PC-3 (cell line): Measurements from ENCODE around the gene PKN1. TPM values are rescaled to one million over a fixed set of nuclear protein-coding genes. Genes with fewer than 3 reads are reported as not detected.

ENCODE experiments used
- ATAC-seq: fragments of 200-7000 bp; cut with Tn5 transposase; 2 replicates; pipeline ENCODE4 v1.9.1; 2020; ENCODE audit warnings: mild to moderate bottlenecking, moderate library complexity
- BruUV-seq: library from RNA; stranded (reverse); fragments of 400-500 nt; replicated peaks from 2 replicates; lab custom pipeline; 2021; lab: Mats Ljungman, UMichigan
- CTCF ChIA-PET: fragments of 300-600 bp; sonication (Branson Sonifier 250); formaldehyde crosslinking; loops from one replicate; lab custom pipeline; 2022; ENCODE audit warnings: antibody characterized with exemption; lab: Charles Lee
- POLR2A ChIA-PET: fragments of 300-600 bp; sonication (Branson Sonifier 250); formaldehyde crosslinking; loops from one replicate; lab custom pipeline; 2022; ENCODE audit warnings: antibody characterized with exemption; ENCODE audit not compliant: unreplicated experiment; lab: Charles Lee
- DNase-seq: peaks from one replicate; pipeline ENCODE4 v3.0.0-alpha.2; 2015
- H2AFZ ChIP-seq: fragments of 300-600 bp; sonication (generic); 2 replicates; pipeline ENCODE4 v1.6.0; 2016; ENCODE audit warnings: antibody characterized with exemption, low read length
- H3F3A ChIP-seq: fragments of 300-600 bp; sonication (generic); one replicate; pipeline ENCODE4 v1.6.0; 2017; ENCODE audit warnings: antibody characterized with exemption, low read length, control low read depth, mild to moderate bottlenecking; ENCODE audit not compliant: unreplicated experiment
- H3K27ac ChIP-seq: fragments of 300-600 bp; sonication (generic); 2 replicates; pipeline ENCODE4 v1.5.1; 2016; ENCODE audit warnings: mild to moderate bottlenecking, low read length
- H3K27me3 ChIP-seq: fragments of 300-600 bp; sonication (generic); 2 replicates; pipeline ENCODE4 v1.6.1; 2016; ENCODE audit warnings: low read length, mixed read lengths
- H3K36me3 ChIP-seq: fragments of 300-600 bp; sonication (generic); 2 replicates; pipeline ENCODE4 v1.6.1; 2016; ENCODE audit warnings: low read depth, mixed run types, low read length, mixed read lengths
- H3K4me1 ChIP-seq: fragments of 300-600 bp; sonication (generic); 2 replicates; pipeline ENCODE4 v1.5.1; 2016; ENCODE audit warnings: low read length; ENCODE audit not compliant: insufficient read depth
- H3K4me2 ChIP-seq: fragments of 300-600 bp; sonication (generic); 2 replicates; pipeline ENCODE4 v1.6.0; 2016; ENCODE audit warnings: low read length
- H3K4me3 ChIP-seq: fragments of 300-600 bp; sonication (generic); 2 replicates; pipeline ENCODE4 v1.5.1; 2016; ENCODE audit warnings: mild to moderate bottlenecking, low read length, mixed read lengths
- H3K79me2 ChIP-seq: fragments of 300-600 bp; sonication (generic); 2 replicates; pipeline ENCODE4 v1.6.1; 2017; ENCODE audit warnings: low read length, mixed read lengths
- H3K9ac ChIP-seq: fragments of 300-600 bp; sonication (generic); 2 replicates; pipeline ENCODE4 v1.6.0; 2016; ENCODE audit warnings: mild to moderate bottlenecking, low read length
- H3K9me2 ChIP-seq: fragments of 300-600 bp; sonication (generic); replicated peaks from 2 replicates; pipeline ENCODE4 v1.6.1; 2016; ENCODE audit warnings: mixed run types, low read length, mixed read lengths
- H3K9me3 ChIP-seq: fragments of 300-600 bp; sonication (generic); 2 replicates; pipeline ENCODE4 v1.6.1; 2016; ENCODE audit warnings: low read length, mixed read lengths
- H4K20me1 ChIP-seq: fragments of 300-600 bp; sonication (generic); 2 replicates; pipeline ENCODE4 v1.6.1; 2016; ENCODE audit warnings: low read length, mixed read lengths
- EZH2 ChIP-seq: fragments of 300-600 bp; sonication (generic); IDR thresholded peaks from one replicate; pipeline ENCODE4 v1.6.1; 2017; ENCODE audit warnings: antibody characterized with exemption, mild to moderate bottlenecking, low read length; ENCODE audit not compliant: unreplicated experiment
- EZH2phosphoT487 ChIP-seq: fragments of 300-600 bp; sonication (generic); IDR thresholded peaks from 2 replicates; pipeline ENCODE4 v1.6.1; 2018; ENCODE audit warnings: mild to moderate bottlenecking, antibody characterized with exemption, low read length, borderline replicate concordance
- intact Hi-C: fragments of 100-400 bp; cut with micrococcal nuclease; formaldehyde crosslinking; loops from 2 replicates; pipeline ENCODE4 v1.9.0; 2023
- total RNA-seq: library from RNA; depleted of rRNA; stranded (reverse); fragments of >200 nt; gene quantifications from 2 replicates; pipeline ENCODE4 v1.2.3, GENCODE V29; 2014
- TF ChIP-seq, protein P1 (sequence below): fragments of 300-600 bp; sonication (generic); conservative IDR thresholded peaks from 2 replicates; pipeline ENCODE4 v1.5.1; 2017; ENCODE audit warnings: antibody characterized with exemption, low read depth, mild to moderate bottlenecking, low read length

The PKN1 gene
- total RNA-seq, 1 experiment from 2014 or later: 186 TPM

DNA sequence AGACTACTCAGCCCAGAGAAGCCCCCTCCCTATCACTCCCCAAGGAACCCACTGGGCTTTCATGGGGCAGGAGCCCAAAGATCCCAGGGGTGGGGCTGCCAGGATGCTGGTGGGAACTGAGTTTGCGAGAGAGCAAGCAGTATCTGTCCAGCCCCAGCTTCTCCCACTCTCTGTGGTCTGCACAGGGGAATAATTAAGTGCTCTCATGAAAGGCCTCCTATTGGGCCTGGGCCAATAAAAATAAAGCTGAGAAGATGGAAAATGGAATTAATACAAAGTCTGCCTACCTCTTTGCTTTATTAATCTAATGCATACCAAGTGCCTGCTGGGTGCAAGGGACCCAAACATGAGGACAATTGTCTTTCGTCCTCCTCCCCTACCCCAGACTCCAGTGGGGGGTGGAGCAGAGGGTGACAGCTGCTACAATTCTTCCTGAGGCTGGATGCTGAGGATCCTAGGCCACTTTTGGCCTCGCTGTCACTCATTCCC lies 19.4 kb upstream of the PKN1 start:
- intact Hi-C loops: no loop called here
- no peak for ATAC-seq
- peaks cover 68% of the 10 kb centered on the region for H3K36me3 ChIP-seq
- no peaks in the 10 kb centered on the region for H3K9me3 ChIP-seq
- H2AFZ ChIP-seq: no peak overlapping the region
- H4K20me1 ChIP-seq: peaks cover 68% of the 10 kb centered on the region
- H3K4me2 ChIP-seq: no peak overlapping the region
- H3K4me3 ChIP-seq: no peak overlapping the region
- ChIA-PET POLR2A (no interaction called here), CTCF (interaction anchor here (0.8 kb wide), 1 partner anchor 59 kb away, joined by 7 read pairs; no protein-coding TSS in a partner anchor)
- H3K9me2 ChIP-seq: no peaks in the 10 kb centered on the region
- BruUV-seq: no TSS peak
- H3K27ac ChIP-seq: no peak overlapping the region
- H3K9ac ChIP-seq: no peak overlapping the region
- no peak for TF ChIP-seq EZH2phosphoT487
- TF ChIP-seq, protein P1, sequence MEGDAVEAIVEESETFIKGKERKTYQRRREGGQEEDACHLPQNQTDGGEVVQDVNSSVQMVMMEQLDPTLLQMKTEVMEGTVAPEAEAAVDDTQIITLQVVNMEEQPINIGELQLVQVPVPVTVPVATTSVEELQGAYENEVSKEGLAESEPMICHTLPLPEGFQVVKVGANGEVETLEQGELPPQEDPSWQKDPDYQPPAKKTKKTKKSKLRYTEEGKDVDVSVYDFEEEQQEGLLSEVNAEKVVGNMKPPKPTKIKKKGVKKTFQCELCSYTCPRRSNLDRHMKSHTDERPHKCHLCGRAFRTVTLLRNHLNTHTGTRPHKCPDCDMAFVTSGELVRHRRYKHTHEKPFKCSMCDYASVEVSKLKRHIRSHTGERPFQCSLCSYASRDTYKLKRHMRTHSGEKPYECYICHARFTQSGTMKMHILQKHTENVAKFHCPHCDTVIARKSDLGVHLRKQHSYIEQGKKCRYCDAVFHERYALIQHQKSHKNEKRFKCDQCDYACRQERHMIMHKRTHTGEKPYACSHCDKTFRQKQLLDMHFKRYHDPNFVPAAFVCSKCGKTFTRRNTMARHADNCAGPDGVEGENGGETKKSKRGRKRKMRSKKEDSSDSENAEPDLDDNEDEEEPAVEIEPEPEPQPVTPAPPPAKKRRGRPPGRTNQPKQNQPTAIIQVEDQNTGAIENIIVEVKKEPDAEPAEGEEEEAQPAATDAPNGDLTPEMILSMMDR: no peak
- no peak for TF ChIP-seq EZH2
- H3K27me3 ChIP-seq: no peaks in the 10 kb centered on the region
- peaks cover under 1% of the 10 kb centered on the region for H3F3A ChIP-seq
- peaks cover 18% of the 10 kb centered on the region for H3K4me1 ChIP-seq
- DNase-seq: no peak
- H3K79me2 ChIP-seq: peaks cover 79% of the 10 kb centered on the region

DNA sequence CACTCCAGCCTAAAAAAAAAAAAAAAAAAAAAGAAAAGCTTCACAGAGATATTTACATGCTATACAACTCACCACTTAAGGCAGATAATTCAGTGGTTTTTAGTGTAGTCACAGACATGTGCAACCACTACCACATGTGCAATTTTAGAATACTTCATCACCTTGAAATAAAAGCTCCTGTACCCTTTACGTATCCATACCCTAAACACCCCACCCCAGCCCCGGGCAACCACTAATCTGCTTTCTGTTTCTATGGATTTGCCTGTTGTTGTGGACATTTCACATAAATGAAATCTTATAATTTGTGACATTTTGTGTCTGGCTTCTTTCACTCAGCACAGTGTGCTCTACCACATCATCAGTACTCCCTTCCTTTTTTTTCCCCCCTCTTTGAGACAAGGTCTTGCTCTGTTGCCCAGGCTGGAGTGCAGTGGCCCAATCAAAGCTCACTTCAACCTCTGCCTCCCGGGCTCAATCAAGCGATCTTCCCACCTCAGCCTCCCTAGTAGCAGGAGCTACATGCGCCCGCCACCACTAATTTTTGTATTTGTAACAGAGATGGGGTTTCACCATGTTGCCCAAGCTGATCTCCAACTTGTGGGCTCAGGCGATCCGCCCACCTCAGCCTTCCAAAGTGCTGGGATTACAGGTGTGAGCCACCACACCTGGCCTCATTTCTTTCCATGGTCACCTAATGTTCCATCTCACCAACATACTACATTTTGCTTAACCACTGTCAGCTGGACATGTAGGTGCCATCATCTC lies 18.0 kb upstream of the PKN1 start:
- intact Hi-C loops: no loop called here
- no peaks in the 10 kb centered on the region for H3K27me3 ChIP-seq
- no peaks in the 10 kb centered on the region for H3F3A ChIP-seq
- ChIA-PET CTCF (no interaction called here), POLR2A (no interaction called here)
- H3K9ac ChIP-seq: no peak overlapping the region
- peaks cover 66% of the 10 kb centered on the region for H4K20me1 ChIP-seq
- H3K4me1 ChIP-seq: peaks cover 23% of the 10 kb centered on the region
- no peak for ATAC-seq
- H3K36me3 ChIP-seq: peaks cover 55% of the 10 kb centered on the region
- H3K4me3 ChIP-seq: no peak overlapping the region
- DNase-seq: no peak
- BruUV-seq: no TSS peak
- no peak overlapping the region for H3K4me2 ChIP-seq
- H3K79me2 ChIP-seq: peaks cover 83% of the 10 kb centered on the region
- no peaks in the 10 kb centered on the region for H3K9me2 ChIP-seq
- no peaks in the 10 kb centered on the region for H3K9me3 ChIP-seq
- no peak overlapping the region for H3K27ac ChIP-seq
- H2AFZ ChIP-seq: no peak overlapping the region
- TF ChIP-seq EZH2phosphoT487 (no peak), EZH2 (no peak)
- TF ChIP-seq, protein P1: no peak

- intact Hi-C loops: no loop called here
- no peak for TF ChIP-seq EZH2phosphoT487
- no peak for TF ChIP-seq EZH2
- TF ChIP-seq, protein P1: no peak
- H3K79me2 ChIP-seq: peaks cover 73% of the 10 kb centered on the region
- peaks cover 37% of the 10 kb centered on the region for H3K36me3 ChIP-seq
- no peaks in the 10 kb centered on the region for H3K9me2 ChIP-seq
- peaks cover 23% of the 10 kb centered on the region for H3K4me1 ChIP-seq
- peaks cover 60% of the 10 kb centered on the region for H4K20me1 ChIP-seq
- peak overlapping the region; percentile 98 for H3K4me3 ChIP-seq
- no peak for DNase-seq
- H3F3A ChIP-seq: no peaks in the 10 kb centered on the region
- no peaks in the 10 kb centered on the region for H3K27me3 ChIP-seq
- H2AFZ ChIP-seq: no peak overlapping the region
- ChIA-PET POLR2A (no interaction called here), CTCF (no interaction called here)
- no peaks in the 10 kb centered on the region for H3K9me3 ChIP-seq
- no peak overlapping the region for H3K27ac ChIP-seq
- BruUV-seq: no TSS peak
- peak overlapping the region; percentile 98; the same call in 1 of the 2 replicates for H3K9ac ChIP-seq
- peak overlapping the region; percentile 91 for H3K4me2 ChIP-seq
- no peak for ATAC-seq
These were observed 16.3 kb upstream of the PKN1 start for GRCh38 chr19:14416817-14417231.
